HG03135 (cell line): ENCODE data around the gene RIPOR2.
"Not testable (repeated sequence)": the region's sequence is repeated elsewhere in the genome, so short reads cannot be mapped to it uniquely, and the experiment has no call there.

Experiments
- ATAC-seq: cut with Tn5 transposase; IDR thresholded peaks from one replicate; pipeline ENCODE4 v1.9.1; 2021; ENCODE audit warnings: mild to moderate bottlenecking, moderate library complexity; ENCODE audit not compliant: unreplicated experiment

Gene RIPOR2

GRCh38 chr6:24927277-24927955 lies 8.3 kb downstream of the RIPOR2 start:
- ATAC-seq: no peak

GRCh38 chr6:24926647-24927046 lies 9.1 kb downstream of the RIPOR2 start:
- not testable (repeated sequence) for ATAC-seq

- ATAC-seq: no peak
Observed at GRCh38 chr6:24926192-24926591, 9.6 kb downstream of the RIPOR2 start.

- no peak for ATAC-seq
Observed at GRCh38 chr6:24925661-24926060, 10.1 kb downstream of the RIPOR2 start.

GRCh38 chr6:24924580-24925356 lies 11.0 kb downstream of the RIPOR2 start:
- ATAC-seq: no peak

- ATAC-seq: no peak
Observed at GRCh38 chr6:24923885-24924401, 11.8 kb downstream of the RIPOR2 start.

- ATAC-seq: no peak
Observed at GRCh38 chr6:24922814-24923213, 12.9 kb downstream of the RIPOR2 start.

GRCh38 chr6:24922170-24922569 lies 13.6 kb downstream of the RIPOR2 start:
- ATAC-seq: no peak

DNA sequence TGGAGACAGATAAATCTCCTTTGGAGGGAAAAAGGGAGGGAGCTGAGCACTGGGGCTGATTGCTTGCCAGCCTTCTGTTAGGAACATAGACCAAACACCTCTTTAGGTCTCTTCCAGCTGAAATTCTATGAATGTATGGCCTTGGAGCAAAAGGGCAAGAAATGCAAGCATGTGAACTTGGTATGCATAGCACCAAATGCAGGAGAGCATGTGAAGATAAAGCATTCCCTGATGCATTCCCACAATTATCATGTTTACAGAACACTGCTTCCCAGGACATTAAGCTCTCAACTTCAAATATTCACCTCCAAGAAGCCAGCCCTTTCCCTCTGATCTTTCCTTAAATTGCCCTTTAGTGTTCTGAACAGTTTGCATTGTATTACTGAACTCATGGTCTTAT lies 15.6 kb downstream of the RIPOR2 start:
- no peak for ATAC-seq

DNA sequence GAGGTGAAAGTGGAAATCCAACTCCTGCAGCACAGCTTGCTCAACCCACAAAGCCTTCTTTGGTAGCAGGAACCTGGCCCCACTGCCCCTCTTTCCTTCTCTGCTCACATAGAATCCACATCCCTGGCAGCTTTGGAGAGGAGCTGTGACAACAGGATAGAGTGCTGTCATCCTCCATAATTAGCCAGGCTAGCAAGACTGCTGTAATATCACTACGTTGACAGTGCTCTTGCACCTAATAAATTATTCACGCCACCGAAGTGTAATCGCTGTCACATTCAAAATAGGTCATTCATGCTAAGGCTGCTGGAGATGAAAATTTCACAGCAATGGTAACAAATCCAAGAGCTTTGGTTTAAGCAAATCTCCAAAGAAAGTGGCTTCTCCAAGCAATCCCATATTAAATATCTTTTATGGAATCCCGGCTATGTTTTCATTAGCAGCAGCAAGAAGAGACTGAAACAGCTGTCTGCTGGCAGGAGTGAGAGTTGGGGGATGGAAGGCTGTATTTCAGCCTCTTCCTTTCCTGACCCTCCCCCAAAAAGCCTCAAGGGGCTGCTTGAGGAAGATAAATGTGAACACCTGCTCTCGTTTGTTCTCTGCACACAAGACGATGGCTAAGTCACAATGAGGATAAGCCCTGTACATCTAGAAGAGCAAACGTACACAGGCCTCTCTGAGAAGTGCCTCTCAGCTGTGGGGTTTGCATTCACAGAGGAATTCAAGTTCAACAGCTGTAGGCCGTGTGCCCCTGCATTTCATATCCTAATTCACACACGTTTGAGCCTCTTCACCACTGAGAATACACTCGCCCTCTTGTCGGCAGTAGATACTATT lies 16.5 kb downstream of the RIPOR2 start:
- peak; percentile 68 for ATAC-seq

DNA sequence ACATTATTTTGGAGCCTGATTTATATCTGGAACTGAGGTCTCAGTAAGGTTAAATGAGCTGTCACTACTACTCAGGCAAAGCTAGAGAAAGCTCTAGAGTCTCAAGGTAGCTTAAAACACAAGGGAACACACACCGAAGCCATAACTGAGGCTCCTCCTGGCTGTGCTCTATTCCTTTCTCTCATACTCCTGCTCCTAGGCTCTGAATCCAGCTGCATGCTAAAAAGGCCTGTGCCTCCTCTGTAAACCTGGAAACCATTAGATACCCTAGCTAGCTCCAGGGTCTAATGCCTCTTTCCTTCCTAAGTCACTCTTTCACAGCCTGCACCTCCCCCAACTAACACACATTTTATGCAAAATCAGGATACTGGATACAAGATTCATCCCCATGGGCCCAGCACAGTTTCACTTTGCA lies 17.1 kb downstream of the RIPOR2 start:
- no peak for ATAC-seq

DNA sequence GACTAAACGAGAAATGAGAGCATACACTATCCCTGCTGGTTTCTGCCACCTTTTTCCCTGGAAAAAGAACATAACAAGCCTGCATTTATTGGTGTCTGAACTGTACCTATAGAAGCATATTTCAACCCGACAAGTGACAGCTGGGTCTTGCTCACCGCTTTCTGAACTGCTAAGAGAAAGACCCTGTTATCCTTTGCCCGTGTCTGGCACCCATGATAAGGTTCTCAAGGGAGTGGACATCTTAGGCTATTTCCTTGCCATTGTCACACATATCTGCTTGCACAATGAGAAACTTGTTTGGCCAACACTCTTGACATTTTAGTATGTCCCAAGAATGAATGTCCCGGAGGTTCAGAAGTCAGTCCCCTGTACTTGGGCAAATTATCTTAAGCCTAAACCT lies 19.3 kb downstream of the RIPOR2 start:
- no peak for ATAC-seq

DNA sequence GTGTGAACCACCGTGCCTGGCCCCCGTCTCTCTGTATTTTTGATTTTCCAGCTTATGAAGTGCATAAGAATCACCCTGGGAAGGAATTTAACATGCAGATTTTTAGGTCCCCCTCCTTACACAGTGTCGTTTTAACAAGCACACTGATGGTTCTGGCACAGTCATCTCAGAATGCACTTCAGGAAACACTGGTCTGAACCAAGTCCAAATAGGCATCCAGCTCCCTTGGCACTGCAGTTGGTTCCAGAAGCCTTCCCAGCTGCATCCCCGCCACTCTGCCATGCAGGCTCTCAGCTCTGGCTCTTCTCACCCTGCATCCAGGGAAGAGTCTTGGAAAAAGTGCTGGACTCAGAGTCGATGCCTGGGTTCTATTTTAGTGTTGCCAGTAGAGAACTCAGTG lies 20.1 kb downstream of the RIPOR2 start:
- ATAC-seq: no peak

GRCh38 chr6:24914082-24914481 lies 21.7 kb downstream of the RIPOR2 start:
- ATAC-seq: not testable (repeated sequence)

DNA sequence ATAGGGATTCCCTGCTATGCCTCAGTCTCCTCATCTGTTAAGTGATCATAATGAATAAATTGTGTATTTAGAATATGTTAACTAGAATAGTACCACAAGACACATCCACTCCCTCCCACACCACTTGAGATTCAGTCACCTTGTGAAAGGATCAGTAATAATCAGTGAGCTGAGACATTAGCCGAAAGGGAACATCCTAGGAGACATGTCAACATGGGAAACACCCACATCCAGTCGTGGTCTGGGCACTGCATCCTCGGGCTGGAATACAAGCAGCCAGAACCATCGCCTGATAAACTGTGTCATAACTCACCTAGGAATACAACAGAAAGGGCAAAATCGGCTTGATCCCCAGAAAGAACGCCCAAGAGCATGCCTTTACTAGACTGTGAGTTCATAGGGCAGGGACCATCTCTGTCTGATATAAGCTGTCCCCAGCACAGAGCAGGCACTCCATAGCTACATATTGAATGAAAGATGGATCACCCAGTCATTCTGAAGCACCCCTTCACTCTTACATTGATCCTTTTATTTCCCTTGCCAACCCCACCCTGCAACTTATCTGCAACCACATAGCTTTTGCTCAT lies 23.9 kb downstream of the RIPOR2 start:
- no peak for ATAC-seq

DNA sequence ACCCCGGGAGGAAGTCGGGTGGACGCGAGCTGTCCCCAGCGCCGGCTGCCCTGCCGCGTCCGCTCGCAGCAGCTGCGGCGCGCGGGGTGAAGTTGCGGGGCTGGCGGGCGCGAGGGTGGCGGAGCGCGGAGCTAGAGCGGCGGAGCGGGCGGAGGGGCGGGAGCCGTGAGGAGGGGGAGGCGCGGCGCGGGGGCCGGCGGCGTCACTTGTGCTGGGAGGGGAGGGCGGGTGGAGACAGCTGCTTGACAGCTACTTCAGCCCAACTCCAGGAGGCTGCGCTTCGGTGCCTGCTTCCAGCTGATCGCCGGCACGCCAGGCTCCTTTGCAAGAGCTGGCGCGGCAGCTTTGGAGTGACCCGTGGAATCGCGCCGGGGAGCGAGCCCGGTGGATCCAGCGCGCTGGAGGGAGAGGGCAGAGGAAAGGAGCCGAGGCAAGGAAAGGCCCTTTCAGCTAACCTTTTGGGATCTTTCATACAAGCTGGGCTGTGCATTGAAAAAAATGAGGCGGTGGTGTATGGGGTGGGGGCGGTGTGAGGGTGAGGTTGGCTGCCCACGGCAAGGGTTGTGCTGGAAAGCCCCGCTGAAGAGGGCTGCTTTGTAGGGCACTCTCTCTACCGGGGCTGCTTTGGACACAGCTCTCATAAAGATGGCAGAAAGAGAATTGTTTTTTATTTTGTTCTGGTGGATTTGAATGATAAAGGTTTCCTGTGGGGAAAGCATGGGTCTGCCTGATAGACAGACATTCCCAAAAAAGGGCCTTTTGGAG lies 24.6 kb downstream of the RIPOR2 start:
- ATAC-seq: no peak

DNA sequence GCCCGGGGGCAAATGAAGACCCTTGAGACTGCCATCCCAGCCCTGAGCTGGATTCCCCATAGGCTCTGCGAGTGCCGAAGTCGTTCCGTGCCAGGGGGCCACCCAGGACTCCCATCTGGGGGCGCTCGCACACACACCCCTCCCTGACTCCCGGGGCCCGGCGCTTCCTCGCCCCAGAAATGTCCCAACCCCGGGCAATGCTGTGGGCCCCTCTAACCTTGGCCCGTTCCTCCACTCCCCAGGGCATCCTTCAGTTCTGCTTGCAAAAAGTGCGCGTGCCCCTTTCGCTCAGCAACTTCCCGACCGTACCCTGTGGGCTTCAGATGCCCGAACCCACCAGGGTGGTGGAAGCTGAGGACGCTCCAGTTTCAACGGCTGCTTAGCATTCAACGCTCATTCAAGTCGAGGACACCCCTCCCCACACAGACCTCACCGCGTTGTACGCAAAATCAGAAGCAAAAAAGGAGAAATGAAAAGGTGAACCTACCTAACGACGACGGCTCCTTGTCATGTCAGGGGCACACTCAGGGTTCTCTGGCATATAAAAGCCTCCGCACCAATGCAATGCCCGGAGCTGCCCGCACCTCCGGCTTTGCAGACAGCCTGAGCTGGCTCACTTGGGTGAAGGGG lies 25.3 kb downstream of the RIPOR2 start:
- ATAC-seq: no peak

DNA sequence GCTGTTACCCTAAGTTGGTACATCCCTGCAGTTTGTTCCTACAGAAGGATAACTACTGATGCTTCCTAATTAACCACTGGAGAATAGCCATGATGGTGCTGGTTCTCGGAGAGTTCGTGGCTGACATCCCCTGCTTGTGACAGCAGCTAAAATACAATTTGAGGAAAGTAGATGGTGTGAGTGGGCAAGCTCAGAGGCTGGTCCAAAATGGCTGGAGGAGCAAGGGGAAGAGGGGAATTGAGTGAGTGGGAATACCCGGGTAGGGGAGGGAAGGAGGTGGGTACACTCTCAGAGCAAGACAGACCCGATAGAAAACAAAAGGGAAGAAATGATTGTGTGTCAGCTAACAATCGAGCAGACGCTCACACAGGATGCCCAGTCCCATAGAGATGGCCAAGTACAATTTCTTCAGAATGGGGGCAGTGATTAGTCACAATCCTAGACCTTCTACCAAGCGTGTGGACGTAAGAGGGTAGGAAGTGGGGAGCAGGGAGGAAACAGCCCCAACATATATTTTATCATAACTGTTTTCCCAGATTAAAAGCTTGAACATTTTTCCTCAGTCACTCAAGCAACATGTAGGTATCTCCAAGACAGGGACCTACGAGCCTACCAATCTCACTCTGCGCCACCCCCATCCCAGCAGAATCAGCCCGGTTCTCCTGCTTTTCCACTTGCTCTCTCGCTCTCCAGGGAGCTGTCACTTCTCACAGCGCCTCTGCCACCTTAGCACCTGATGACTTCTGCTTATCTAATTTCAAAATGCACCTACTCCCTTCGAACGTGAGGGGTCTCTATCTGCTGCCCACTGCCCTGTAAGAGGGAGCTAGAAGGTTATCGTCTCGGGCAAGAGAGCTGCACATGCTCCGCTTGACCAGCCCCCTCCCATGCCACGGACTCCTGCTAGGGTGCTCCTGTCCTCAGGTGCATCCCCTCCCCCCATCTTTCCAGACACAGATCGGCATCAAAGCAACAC lies 26.2 kb downstream of the RIPOR2 start:
- no peak for ATAC-seq

- no peak for ATAC-seq
Observed at GRCh38 chr6:24908650-24909035, 27.1 kb downstream of the RIPOR2 start.
